Fibroblast of skin of scalp (primary cell): Measurements from ENCODE around the gene CPB2.

ENCODE experiments used
- DNase-seq: peaks from one replicate; pipeline ENCODE4 v3.0.0-alpha.2; 2013

Gene CPB2

GRCh38 chr13:46045424-46045823, 59.4 kb downstream of the CPB2 start:
- DNase-seq = no peak

GRCh38 chr13:46043647-46044046, 61.2 kb downstream of the CPB2 start:
- DNase-seq = no peak

DNA sequence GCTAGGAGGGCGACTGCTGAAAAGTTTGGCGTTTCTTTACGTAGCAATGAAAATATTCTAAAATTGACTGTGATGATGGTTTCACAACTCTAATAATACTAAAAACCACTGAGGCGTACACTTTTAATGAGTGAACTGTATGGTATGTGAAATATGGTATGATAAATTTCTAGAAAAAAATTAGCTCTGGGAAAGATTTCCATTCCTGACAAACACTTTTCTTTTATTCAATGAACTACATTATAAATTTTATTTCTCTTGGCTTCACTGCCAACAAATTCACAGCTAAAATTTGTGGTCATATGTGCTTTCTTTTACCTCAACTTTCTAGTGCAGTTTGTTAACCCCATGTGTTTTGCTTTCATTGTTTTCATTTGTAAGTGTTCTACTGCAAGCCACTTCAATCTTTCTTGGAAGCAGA, 63.4 kb downstream of the CPB2 start:
- DNase-seq = peak; percentile 92

- DNase-seq = no peak
These were observed 64.1 kb downstream of the CPB2 start for GRCh38 chr13:46040763-46041162.

DNA sequence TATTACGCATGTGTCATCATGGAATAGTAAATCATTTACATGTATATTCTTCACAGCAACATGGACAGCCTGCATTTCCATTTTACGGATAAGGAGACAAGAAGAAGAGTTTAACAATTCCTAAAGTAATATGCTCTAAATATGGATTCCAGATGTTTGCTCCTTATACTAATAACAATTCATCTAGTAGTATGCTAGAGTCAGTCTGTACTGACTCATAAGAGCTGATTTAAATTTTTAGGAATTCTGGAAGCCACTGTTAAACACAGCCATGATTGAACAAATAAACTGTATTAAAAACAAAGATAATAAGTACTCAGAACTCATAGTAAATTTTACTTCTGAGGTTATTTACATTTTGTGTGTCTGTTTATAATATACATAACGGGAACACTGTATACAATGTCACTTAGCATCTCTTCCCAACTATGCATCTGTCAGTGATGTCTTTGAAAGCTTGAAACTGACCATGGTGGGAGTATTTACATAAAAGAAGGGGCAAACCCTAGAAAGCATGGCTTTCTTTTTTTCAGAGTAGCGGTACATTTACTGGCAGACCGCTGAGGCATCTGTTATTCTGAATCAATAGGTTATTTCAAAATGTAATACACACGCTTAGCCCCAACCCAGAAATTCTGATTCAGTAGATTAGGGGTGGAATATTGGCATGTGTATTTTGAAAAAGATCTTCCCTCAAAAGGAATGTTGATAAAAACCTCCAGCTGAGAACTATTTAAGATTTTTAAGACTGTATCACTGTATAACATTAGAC, 65.2 kb downstream of the CPB2 start:
- peak; percentile 66 for DNase-seq

GRCh38 chr13:46038296-46038695, 66.5 kb downstream of the CPB2 start:
- DNase-seq = no peak

DNA sequence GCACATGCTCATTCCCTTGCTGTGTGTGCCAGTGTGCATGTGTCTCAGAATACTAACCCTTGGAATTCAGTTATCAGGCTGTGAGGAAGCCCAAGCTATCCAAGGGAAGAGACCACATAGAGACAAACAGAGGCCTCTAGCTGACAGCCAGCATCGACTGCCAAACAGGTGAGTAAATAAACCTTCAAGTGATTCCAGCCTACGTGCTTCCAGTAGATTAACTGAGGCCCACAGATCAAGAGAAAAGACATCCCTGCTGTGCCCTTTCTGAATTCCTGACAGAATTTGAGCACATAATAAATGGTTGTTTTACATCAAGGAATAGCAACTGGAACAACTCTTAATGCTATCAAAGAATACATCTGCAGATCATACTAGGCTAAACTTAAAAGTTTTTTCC, 69.8 kb downstream of the CPB2 start:
- DNase-seq = no peak

DNA sequence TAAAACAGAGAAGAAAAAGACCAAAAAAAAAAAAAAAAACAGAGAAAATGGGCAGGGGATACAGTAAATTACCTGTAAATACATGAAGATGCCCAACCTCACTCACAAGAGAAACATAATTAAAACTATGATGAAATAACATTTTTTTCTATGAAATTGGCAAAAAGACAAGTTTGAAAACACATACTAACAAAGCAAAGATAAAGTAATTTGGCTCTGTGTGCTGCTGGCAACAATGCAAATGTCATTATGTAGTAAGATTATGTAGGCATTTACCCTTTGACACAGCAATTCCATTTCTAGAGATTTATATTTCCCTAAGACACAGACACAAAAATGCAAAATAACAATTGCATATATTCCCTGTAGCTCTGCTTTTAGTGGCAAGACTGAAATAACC, 72.5 kb downstream of the CPB2 start:
- no peak for DNase-seq

GRCh38 chr13:46031581-46032263, 73.1 kb downstream of the CPB2 start:
- no peak for DNase-seq

DNA sequence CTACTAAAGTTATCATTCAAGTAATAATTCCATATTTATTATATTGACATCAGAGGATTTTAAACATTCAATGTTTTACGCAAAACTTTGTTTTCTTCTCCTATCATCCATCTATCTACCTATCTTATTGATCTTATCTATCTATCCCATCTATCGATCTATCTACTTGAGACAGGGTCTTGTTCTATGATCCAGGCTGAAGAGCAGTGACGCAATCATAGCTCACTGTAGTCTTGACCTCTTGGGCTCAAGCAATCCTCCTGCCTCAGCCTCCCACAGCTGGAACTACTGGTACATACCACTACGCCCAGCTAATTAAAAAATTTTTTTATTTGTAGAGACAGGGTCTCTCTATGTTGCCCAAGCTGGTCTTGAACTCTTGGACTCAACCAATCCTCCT, 79.7 kb downstream of the CPB2 start:
- DNase-seq = no peak

DNA sequence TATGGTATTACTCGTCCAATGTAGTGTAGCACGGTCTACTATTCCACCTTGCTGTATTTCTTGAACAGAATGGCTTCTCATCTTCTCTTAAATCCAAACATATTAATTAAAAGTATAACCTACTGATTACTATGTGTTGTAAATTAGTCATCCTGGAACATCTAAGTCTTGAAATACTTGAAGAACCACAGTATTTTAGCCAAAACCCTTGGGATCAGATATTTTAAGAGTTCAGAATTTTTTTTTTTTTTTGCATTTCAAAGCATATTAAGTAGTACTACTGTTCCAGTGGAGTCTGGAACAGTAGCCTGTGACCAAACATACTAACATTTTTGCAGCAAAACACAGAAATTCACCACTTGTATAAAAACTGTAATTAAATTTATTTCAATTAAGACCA, 82.4 kb downstream of the CPB2 start:
- peak; percentile 63 for DNase-seq

DNA sequence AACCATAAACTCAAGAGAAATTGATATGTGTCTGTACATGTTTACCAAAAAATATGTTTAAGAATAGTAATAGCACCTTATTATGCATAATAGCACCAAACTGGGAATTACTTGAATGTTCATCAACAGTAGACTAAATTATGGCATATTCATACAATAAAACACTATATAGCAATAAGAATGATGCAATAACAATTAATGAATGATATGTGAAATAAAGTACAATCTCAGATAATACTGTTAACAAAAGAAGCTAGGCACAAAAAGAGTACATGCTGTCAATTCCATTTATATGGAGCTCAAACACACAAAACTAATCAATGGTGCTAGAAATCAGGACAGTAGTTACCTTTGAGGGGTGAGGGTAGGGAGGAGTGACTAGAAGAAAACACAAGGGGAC, 88.6 kb downstream of the CPB2 start:
- DNase-seq = no peak

DNA sequence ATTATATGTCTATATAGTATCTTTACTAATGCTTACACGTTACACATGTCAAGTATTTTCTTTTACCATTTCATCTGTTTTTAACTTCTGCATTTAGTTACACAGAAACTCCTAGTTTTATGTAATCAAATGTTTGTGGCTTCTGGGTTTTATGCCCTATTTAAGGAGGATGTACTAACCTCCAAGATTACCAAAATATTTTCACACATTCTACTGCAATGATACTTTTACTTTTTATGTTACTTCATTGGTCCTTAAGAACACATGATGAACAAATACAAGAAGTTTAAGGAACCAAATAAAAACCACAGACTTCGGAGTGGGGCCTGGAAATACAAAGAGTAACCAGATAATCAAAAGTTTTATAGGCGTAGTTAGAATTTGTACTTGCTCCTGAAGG, 89.5 kb downstream of the CPB2 start:
- DNase-seq = peak; percentile 45

GRCh38 chr13:46012404-46012803, 92.4 kb downstream of the CPB2 start:
- DNase-seq = no peak

GRCh38 chr13:46010148-46010547, 94.7 kb downstream of the CPB2 start:
- DNase-seq = peak; percentile 16

DNA sequence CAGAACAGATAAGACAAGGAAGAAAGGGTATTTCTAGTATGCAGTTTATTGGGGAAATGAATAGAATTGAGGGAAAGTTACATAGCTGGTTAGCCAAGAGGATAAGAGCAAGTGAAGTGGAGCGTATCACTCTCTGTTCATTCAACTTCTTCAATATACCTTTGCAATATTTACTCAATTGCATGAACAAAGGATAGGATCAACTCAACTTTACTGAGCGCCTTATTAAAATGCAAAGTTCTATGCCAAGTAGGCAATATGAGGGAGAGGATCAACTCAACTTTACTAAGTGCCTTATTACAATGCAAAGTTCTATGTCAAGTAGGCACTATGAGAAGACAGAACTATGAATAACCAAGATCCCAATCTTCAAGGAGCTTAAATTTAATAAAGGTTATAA, 96.2 kb downstream of the CPB2 start:
- no peak for DNase-seq

DNA sequence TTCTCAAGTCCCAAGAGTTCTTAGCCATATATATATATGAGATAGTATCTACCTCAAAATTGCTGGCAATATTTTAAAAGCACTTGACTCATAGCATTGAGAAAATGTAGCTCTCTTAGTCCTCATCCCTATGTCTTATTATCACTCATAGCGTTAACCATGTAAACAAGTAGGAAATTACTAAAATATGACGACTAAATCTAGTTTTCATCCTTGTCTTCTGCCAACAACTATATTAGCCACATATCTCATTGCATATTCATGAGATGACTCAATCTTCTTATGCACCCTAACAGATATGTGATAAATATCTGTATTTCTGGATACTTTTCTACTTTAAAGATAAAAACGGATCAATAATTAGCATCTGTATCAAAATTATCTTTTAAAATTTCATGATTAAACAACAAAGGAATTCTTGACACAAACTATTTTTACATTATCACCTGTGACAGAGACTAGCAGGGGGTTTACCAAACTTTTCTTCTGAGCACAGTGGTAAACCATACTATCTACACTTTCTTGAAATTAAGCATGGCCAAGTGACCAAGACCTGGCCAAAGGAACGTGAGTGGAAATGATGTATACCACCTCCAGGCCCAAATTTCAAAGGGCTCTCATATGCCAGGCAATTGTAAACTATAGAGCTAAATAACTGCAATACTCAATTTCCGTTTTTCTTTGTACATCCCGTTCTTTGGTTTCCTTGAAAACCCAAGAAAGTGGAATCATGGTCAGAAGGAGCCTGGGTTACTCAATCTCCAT, 98.0 kb downstream of the CPB2 start:
- DNase-seq = peak; percentile 12

- no peak for DNase-seq
These were observed 100.3 kb downstream of the CPB2 start for GRCh38 chr13:46004491-46004890.
